SK-N-SH (cell line): Measurements from ENCODE around the gene TTLL12.

Source experiments
- CTCF ChIP-seq: fragments of 200-600 bp; sonication (generic); IDR thresholded peaks from 2 replicates; pipeline ENCODE4 v1.6.1; 2017; ENCODE audit warnings: antibody characterized with exemption, mild to moderate bottlenecking, moderate library complexity
- EZH2phosphoT487 ChIP-seq: fragments of 200-600 bp; sonication (generic); IDR thresholded peaks from 2 replicates; pipeline ENCODE4 v1.6.1; 2017; ENCODE audit warnings: low read depth, mixed run types, mild to moderate bottlenecking, antibody characterized with exemption, moderate library complexity, borderline replicate concordance
- GATA2 ChIP-seq: sonication (generic); formaldehyde crosslinking; IDR thresholded peaks from 2 replicates; pipeline ENCODE4 v1.5.0; 2020; ENCODE audit warnings: mild to moderate bottlenecking, missing genetic modification reagents
- MAX ChIP-seq: IDR thresholded peaks from 2 replicates; pipeline ENCODE4 v1.4.0; 2012; ENCODE audit warnings: low read depth
- RAD21 ChIP-seq: IDR thresholded peaks from 2 replicates; pipeline ENCODE4 v1.6.1; 2012; ENCODE audit warnings: mild to moderate bottlenecking, low read length
- SIN3A ChIP-seq: IDR thresholded peaks from 2 replicates; pipeline ENCODE4 v1.6.1; 2012; ENCODE audit warnings: low read depth, mild to moderate bottlenecking, low read length, moderate library complexity, borderline replicate concordance
- USF1 ChIP-seq: IDR thresholded peaks from 2 replicates; pipeline ENCODE4 v1.4.0; 2012; ENCODE audit warnings: low read depth, borderline replicate concordance

- TF ChIP-seq EZH2phosphoT487: no peak
- no peak for TF ChIP-seq RAD21
- TF ChIP-seq CTCF: no peak
- no peak for TF ChIP-seq USF1
- TF ChIP-seq GATA2: no peak
- no peak for TF ChIP-seq SIN3A
- no peak for TF ChIP-seq MAX
Observed at GRCh38 chr22:43207849-43208702, 21.1 kb upstream of the TTLL12 start.
